Measurements from ENCODE around the gene NCF2.
"Not testable (repeated sequence)": the region's sequence is repeated elsewhere in the genome, so short reads cannot be mapped to it uniquely, and the experiment has no call there.

NCF2 gene, protein sequence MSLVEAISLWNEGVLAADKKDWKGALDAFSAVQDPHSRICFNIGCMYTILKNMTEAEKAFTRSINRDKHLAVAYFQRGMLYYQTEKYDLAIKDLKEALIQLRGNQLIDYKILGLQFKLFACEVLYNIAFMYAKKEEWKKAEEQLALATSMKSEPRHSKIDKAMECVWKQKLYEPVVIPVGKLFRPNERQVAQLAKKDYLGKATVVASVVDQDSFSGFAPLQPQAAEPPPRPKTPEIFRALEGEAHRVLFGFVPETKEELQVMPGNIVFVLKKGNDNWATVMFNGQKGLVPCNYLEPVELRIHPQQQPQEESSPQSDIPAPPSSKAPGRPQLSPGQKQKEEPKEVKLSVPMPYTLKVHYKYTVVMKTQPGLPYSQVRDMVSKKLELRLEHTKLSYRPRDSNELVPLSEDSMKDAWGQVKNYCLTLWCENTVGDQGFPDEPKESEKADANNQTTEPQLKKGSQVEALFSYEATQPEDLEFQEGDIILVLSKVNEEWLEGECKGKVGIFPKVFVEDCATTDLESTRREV

GRCh38 chr1:183590244-183591191 lies at the start of gene NCF2:
Gene NCF2, minus strand, starts transcription at chr1:183590459. Its CDS starts 130 bp downstream, at chr1:183590329.
- no peak for DNase-seq (ENCODE audit: low spot score)

DNA sequence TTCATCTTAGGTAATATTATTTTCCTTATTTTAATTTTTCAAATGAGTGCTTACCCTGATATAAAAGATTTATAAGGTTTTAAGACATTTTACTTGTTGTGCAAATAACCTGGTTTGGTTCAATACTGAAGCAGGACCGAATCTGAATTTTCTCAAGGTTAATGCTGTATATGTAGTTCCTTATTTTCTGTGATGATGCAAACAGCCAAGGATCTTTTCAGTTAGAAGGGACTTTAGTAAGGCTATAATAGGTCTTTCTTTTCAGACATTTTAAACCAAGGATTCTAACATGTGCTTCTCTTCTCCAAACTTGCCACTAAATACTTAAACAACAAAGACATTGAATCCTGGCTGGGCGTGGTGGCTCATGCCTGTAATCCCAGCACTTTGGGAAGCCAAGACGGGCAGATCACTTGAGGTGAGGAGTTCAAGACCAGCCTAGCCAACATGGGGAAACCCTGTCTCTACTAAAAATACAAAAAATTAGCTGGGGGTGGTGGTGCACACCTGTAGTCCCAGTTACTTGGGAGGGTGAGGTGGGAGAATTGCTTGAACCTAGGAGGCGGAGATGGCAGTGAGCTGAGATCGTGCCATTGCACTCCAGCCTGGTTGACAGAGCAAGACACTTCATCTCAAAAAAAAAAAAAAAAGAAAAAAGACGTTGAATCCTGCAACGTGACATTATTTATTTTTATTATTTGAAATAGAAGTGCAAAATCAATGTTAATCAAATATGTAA lies 48.6 kb upstream of the NCF2 start:
- no peak for DNase-seq (ENCODE audit: low spot score)

DNA sequence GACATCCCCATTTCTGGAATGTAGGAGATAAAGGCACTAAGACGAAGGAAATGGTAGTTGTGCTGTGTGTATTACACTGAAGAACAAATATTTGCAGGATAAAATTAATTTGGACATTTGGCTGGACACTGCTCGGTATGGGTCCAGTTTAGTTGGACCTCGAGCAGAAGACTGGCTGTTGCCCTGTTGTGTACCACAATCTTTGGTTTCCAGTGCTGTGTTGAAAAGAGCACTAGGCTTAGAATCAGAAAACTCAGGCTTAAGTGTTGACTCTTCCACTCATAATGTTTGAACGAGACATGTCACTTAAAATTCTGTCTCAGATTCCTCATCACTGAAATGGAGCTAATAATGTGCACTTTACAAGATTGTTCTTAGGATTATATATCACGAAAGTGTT lies 46.5 kb upstream of the NCF2 start:
- DNase-seq (ENCODE audit: low spot score), result no peak

DNA sequence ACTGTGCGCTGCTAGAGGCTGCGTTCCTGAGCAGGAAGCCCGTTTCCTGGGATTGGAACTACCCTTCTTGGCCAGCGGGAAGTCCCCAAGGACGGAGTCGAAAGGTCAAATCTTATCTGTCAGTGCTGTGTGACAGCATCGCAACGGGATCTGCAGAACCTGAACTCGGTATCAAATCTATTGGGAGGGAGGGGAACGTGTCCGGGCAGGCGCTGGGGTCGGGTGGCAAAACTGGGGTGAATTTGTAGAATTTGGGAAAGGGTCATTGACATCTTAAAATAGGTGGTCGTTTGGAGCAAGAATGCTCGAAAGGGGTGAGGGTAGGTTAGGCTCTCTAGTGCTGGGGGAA lies 46.0 kb upstream of the NCF2 start:
- DNase-seq (ENCODE audit: low spot score), result no peak

GRCh38 chr1:183635606-183636333 lies 45.5 kb upstream of the NCF2 start, which contains the start of gene ARPC5:
Gene ARPC5, minus strand, starts transcription at chr1:183635783. Its CDS starts 124 bp downstream, at chr1:183635659.
- DNase-seq (ENCODE audit: low spot score), result peak; percentile 95

GRCh38 chr1:183635099-183635605 lies 44.9 kb upstream of the NCF2 start:
- peak; percentile 17 for DNase-seq (ENCODE audit: low spot score)

- DNase-seq (ENCODE audit: low spot score), result no peak
Measured at GRCh38 chr1:183634429-183635065, 44.3 kb upstream of the NCF2 start.

DNA sequence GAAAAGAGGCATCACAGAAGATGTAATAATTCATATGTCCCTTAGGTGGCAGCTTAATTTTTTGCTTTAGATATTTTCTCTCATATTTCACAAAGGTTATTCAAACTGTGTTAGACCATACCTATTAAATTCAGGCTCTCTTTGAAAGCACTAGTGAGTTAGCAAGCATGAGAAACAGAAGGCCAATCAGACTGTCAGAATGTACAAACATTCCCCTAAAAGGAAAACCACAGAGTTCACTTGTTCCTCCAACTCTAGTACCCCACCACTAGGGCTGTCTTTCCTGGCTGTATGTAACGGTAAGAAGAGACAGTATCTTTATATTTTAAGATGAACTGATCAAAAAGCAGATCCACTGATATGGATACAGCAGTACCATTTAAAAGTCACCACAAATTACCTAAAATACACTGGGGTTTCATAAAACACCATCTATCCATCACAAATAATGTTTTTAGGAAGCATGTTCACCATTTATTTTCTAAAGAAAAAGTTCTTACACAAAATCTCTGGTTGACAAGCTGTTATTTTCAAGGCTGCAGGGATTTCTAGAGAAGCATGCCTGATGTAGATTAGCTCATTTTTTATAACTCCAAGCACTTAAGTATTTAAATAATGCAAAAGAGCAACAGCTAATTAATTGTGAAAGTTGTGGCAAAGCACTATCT lies 43.6 kb upstream of the NCF2 start:
- peak; percentile 68 for DNase-seq (ENCODE audit: low spot score)

GRCh38 chr1:183632964-183633363 lies 42.7 kb upstream of the NCF2 start:
- no peak for DNase-seq (ENCODE audit: low spot score)

DNA sequence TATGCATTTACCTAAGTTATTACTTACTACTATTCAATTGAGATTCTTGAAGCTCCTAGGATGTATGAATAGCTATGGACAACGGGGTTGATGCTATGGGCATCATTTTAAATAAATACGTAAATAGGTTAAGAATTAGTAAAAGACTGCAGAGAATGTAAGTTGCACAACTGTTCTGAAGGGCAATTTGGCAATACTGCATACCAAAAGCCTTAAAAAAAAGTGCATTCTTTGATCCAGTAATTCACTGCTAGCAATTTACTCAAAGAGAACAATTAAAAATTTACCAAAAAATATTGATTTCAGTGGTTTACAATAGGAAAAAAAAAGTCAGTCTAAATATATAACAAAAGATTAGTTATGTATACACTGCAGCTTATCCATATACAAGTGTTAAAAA lies 41.9 kb upstream of the NCF2 start:
- DNase-seq (ENCODE audit: low spot score), result no peak

DNA sequence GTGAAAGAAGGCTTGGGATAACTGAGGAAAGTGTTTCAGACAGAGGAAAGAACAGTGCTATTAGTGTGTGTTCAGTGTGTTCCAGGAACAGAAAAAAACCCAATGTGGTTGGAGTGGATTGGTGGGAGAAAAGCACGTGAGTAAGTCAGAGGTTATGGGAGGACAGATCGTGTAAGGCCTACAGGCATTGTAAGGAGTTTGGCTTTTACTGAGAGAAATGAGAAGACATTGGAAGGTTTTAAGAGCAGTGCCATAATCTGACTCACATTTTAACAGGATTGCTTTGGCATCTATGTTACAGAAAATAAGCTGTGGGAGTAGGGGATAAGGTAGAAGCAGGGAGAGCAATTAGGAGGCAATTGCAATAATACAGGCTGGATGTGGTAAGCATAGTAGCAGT lies 40.5 kb upstream of the NCF2 start:
- no peak for DNase-seq (ENCODE audit: low spot score)

- DNase-seq (ENCODE audit: low spot score), result no peak
Measured at GRCh38 chr1:183628537-183628936, 38.3 kb upstream of the NCF2 start.

DNA sequence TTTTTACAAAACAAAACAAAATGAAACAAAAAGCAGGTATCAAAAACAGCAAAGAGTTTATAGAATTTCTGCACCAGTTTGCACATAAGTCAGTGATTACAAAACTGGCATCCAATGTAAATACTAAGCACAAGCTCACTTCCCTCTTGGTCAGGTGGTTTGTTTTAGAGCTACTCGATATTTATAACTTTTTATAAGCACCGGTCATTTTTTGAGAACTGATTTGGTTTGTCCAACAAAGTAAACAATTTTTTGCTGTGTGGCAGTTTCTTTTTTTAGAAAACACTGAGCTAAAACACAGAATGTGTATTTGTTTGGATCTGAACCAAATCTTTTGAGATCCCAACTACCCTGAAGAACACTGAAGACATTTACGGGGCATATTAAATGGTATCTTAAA lies 36.0 kb upstream of the NCF2 start:
- not testable (repeated sequence) for DNase-seq (ENCODE audit: low spot score)

GRCh38 chr1:183622884-183623785 lies 32.9 kb upstream of the NCF2 start:
- peak; percentile 82 for DNase-seq (ENCODE audit: low spot score)

DNA sequence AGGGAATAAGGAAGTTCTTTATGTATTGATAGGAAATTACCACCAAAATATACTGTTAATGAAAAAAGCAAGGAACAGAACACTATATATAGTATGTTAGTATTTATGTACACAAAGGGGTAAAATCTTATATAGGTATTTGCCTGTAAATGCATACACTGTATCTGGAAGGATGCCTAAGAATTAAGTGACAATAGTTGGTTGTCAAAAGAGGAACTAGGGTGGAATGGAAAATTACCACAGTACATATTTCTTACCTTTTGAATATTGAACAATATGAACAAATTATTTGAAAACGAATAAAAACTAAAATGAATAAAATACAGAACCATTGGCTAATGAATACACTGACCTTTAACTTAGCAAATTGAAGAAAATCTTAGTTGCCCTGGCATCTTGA lies 31.8 kb upstream of the NCF2 start:
- DNase-seq (ENCODE audit: low spot score), result no peak

DNA sequence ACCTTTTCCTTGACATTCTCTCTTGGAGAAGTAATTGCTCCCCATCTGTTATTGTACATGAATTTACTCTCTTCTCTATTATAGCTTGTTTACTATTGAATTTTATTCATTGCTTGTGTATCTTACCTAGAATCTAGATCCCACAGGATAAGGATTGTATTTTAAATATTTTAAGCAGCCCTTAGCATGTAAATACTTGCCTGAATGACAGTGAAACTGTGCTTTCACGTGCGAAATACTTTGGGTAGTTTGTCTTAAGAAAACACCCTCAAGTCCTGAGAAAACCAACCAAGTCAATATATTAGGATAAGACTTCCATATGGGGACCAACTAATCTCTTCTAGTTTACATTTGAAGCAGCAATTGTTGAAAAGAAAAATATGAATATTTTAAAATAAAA lies 30.1 kb upstream of the NCF2 start:
- DNase-seq (ENCODE audit: low spot score), result no peak

GRCh38 chr1:183619781-183620180 lies 29.5 kb upstream of the NCF2 start:
- DNase-seq (ENCODE audit: low spot score), result no peak

GRCh38 chr1:183618202-183618601 lies 27.9 kb upstream of the NCF2 start:
- DNase-seq (ENCODE audit: low spot score), result not testable (repeated sequence)

DNA sequence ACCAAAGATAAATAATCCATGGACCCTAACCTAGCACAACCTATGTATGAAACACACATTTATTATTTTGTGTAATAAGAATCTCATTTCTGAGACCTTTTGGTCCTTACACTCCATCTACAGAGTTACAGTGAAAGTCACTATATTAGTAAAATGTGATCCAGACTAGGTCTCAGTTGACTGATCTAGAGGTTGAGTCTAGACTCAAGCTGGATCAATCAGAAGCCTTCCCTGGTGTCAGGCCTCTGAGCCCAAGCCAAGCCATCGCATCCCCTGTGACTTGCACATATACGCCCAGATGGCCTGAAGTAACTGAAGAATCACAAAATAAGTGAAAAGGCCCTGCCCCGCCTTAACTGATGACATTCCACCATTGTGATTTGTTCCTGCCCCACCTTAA lies 22.7 kb upstream of the NCF2 start:
- DNase-seq (ENCODE audit: low spot score), result not testable (repeated sequence)
